GM19372 (cell line): Measurements from ENCODE around the gene NSG2.
"Not testable (repeated sequence)": the region's sequence is repeated elsewhere in the genome, so short reads cannot be mapped to it uniquely, and the experiment has no call there.

Experiments used
- ATAC-seq: cut with Tn5 transposase; IDR thresholded peaks from one replicate; pipeline ENCODE4 v1.9.1; 2021; ENCODE audit warnings: mild to moderate bottlenecking, low read depth, moderate library complexity; ENCODE audit not compliant: unreplicated experiment

Gene NSG2

GRCh38 chr5:174147012-174147411, 101.5 kb downstream of the NSG2 start:
- not testable (repeated sequence) for ATAC-seq

- no peak for ATAC-seq
Measured at GRCh38 chr5:174147551-174147950, 102.0 kb downstream of the NSG2 start.

- ATAC-seq, result no peak
Measured at GRCh38 chr5:174148721-174149120, 103.2 kb downstream of the NSG2 start.

- no peak for ATAC-seq
Measured at GRCh38 chr5:174149426-174149825, 103.9 kb downstream of the NSG2 start.

- ATAC-seq, result no peak
Measured at GRCh38 chr5:174149989-174150388, 104.5 kb downstream of the NSG2 start.

- ATAC-seq, result no peak
Measured at GRCh38 chr5:174151599-174152181, 106.2 kb downstream of the NSG2 start.

GRCh38 chr5:174154559-174154958, 109.1 kb downstream of the NSG2 start:
- ATAC-seq, result no peak

GRCh38 chr5:174155281-174155680, 109.8 kb downstream of the NSG2 start:
- no peak for ATAC-seq

- no peak for ATAC-seq
Measured at GRCh38 chr5:174155706-174156105, 110.2 kb downstream of the NSG2 start.

GRCh38 chr5:174157048-174157447, 111.5 kb downstream of the NSG2 start:
- ATAC-seq, result no peak
